Neural cell (in vitro differentiated cells): ENCODE data around the gene SECISBP2L.

Source experiments
- EP300 ChIP-seq: fragments of 450-650 bp; conservative IDR thresholded peaks from 2 replicates; pipeline ENCODE4 v1.6.1; 2014; ENCODE audit warnings: antibody characterized with exemption, mild to moderate bottlenecking, moderate library complexity; ENCODE audit not compliant: poor library complexity, severe bottlenecking
- POLR2AphosphoS5 ChIP-seq: IDR thresholded peaks from 2 replicates; pipeline ENCODE4 v1.6.1; 2012
- RAD21 ChIP-seq: fragments of 450-650 bp; conservative IDR thresholded peaks from 2 replicates; pipeline ENCODE4 v1.6.1; 2014; ENCODE audit warnings: antibody characterized with exemption, mild to moderate bottlenecking, moderate library complexity
- TF ChIP-seq, protein P1 (sequence below): fragments of 450-650 bp; IDR thresholded peaks from 2 replicates; pipeline ENCODE4 v1.5.1; 2014; ENCODE audit warnings: antibody characterized with exemption, mild to moderate bottlenecking, moderate library complexity; ENCODE audit not compliant: poor library complexity, severe bottlenecking

- TF ChIP-seq, protein P1, sequence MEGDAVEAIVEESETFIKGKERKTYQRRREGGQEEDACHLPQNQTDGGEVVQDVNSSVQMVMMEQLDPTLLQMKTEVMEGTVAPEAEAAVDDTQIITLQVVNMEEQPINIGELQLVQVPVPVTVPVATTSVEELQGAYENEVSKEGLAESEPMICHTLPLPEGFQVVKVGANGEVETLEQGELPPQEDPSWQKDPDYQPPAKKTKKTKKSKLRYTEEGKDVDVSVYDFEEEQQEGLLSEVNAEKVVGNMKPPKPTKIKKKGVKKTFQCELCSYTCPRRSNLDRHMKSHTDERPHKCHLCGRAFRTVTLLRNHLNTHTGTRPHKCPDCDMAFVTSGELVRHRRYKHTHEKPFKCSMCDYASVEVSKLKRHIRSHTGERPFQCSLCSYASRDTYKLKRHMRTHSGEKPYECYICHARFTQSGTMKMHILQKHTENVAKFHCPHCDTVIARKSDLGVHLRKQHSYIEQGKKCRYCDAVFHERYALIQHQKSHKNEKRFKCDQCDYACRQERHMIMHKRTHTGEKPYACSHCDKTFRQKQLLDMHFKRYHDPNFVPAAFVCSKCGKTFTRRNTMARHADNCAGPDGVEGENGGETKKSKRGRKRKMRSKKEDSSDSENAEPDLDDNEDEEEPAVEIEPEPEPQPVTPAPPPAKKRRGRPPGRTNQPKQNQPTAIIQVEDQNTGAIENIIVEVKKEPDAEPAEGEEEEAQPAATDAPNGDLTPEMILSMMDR = no peak
- TF ChIP-seq POLR2AphosphoS5 (no peak), EP300 (no peak), RAD21 (no peak)
These were observed 6.1 kb downstream of the SECISBP2L start for GRCh38 chr15:49040151-49040550.
